Measurements from ENCODE around the gene SCG3. TPM values are rescaled to one million over a fixed set of nuclear protein-coding genes. Genes with fewer than 3 reads are reported as not detected.

The SCG3 gene
- total RNA-seq, 1 experiment from 2014 or later = 32.1 TPM

- TF ChIP-seq, protein P1, sequence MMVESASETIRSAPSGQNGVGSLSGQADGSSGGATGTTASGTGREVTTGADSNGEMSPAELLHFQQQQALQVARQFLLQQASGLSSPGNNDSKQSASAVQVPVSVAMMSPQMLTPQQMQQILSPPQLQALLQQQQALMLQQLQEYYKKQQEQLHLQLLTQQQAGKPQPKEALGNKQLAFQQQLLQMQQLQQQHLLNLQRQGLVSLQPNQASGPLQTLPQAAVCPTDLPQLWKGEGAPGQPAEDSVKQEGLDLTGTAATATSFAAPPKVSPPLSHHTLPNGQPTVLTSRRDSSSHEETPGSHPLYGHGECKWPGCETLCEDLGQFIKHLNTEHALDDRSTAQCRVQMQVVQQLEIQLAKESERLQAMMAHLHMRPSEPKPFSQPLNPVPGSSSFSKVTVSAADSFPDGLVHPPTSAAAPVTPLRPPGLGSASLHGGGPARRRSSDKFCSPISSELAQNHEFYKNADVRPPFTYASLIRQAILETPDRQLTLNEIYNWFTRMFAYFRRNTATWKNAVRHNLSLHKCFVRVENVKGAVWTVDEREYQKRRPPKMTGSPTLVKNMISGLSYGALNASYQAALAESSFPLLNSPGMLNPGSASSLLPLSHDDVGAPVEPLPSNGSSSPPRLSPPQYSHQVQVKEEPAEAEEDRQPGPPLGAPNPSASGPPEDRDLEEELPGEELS (CRISPR knock-in tag; IDR thresholded peaks at IDR 0.05) = no peak
- TF ChIP-seq, protein P2, sequence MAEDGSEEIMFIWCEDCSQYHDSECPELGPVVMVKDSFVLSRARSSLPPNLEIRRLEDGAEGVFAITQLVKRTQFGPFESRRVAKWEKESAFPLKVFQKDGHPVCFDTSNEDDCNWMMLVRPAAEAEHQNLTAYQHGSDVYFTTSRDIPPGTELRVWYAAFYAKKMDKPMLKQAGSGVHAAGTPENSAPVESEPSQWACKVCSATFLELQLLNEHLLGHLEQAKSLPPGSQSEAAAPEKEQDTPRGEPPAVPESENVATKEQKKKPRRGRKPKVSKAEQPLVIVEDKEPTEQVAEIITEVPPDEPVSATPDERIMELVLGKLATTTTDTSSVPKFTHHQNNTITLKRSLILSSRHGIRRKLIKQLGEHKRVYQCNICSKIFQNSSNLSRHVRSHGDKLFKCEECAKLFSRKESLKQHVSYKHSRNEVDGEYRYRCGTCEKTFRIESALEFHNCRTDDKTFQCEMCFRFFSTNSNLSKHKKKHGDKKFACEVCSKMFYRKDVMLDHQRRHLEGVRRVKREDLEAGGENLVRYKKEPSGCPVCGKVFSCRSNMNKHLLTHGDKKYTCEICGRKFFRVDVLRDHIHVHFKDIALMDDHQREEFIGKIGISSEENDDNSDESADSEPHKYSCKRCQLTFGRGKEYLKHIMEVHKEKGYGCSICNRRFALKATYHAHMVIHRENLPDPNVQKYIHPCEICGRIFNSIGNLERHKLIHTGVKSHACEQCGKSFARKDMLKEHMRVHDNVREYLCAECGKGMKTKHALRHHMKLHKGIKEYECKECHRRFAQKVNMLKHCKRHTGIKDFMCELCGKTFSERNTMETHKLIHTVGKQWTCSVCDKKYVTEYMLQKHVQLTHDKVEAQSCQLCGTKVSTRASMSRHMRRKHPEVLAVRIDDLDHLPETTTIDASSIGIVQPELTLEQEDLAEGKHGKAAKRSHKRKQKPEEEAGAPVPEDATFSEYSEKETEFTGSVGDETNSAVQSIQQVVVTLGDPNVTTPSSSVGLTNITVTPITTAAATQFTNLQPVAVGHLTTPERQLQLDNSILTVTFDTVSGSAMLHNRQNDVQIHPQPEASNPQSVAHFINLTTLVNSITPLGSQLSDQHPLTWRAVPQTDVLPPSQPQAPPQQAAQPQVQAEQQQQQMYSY (CRISPR knock-in tag; IDR thresholded peaks at IDR 0.05) = no peak
- no peak for TF ChIP-seq E2F5 (CRISPR knock-in tag; IDR thresholded peaks at IDR 0.05)
- TF ChIP-seq ZNF263 (CRISPR knock-in tag; IDR thresholded peaks at IDR 0.05; ENCODE audit: low read depth) = no peak
- TF ChIP-seq ZBTB21 (CRISPR knock-in tag; IDR thresholded peaks at IDR 0.05; ENCODE audit: borderline replicate concordance) = no peak
- TF ChIP-seq JAZF1 (CRISPR knock-in tag; IDR thresholded peaks at IDR 0.05) = no peak
- TF ChIP-seq, protein P3, sequence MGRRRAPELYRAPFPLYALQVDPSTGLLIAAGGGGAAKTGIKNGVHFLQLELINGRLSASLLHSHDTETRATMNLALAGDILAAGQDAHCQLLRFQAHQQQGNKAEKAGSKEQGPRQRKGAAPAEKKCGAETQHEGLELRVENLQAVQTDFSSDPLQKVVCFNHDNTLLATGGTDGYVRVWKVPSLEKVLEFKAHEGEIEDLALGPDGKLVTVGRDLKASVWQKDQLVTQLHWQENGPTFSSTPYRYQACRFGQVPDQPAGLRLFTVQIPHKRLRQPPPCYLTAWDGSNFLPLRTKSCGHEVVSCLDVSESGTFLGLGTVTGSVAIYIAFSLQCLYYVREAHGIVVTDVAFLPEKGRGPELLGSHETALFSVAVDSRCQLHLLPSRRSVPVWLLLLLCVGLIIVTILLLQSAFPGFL (CRISPR knock-in tag; IDR thresholded peaks at IDR 0.05; ENCODE audit: borderline replicate concordance) = no peak
- TF ChIP-seq ZNF232 (CRISPR knock-in tag; IDR thresholded peaks at IDR 0.05) = no peak
- no peak for TF ChIP-seq CREM (CRISPR knock-in tag; IDR thresholded peaks at IDR 0.05)
Observed at GRCh38 chr15:51749307-51749706, 68.0 kb downstream of the SCG3 start (continued).

- Mint-ChIP-seq H3K27me3 (ENCODE audit: low read depth) (peaks cover 71% of the 10 kb centered on the region), H3K4me1 (peaks cover 5% of the 10 kb centered on the region), H3K36me3 (no peaks in the 10 kb centered on the region), H3K4me3 (peak overlapping the region; percentile 90), H3K27ac (no peak overlapping the region), H3K9me3 (no peaks in the 10 kb centered on the region)
- ATAC-seq (no peak), DNase-seq (ENCODE audit: low spot score) (no peak)
- CTCF ChIA-PET = no interaction called here
- POLR2A ChIA-PET = no interaction called here
- TF ChIP-seq ZNF138 (CRISPR knock-in tag; conservative IDR thresholded peaks at IDR 0.05) (no peak), ZNF671 (CRISPR knock-in tag; IDR thresholded peaks at IDR 0.05) (no peak), RELA (CRISPR knock-in tag; IDR thresholded peaks at IDR 0.05; ENCODE audit: borderline replicate concordance) (no peak), ETV6 (CRISPR knock-in tag; IDR thresholded peaks at IDR 0.05) (no peak), ZNF396 (CRISPR knock-in tag; IDR thresholded peaks at IDR 0.05; ENCODE audit: borderline replicate concordance) (no peak), OVOL2 (CRISPR knock-in tag; IDR thresholded peaks at IDR 0.05; ENCODE audit: borderline replicate concordance) (no peak), ZNF281 (CRISPR knock-in tag; IDR thresholded peaks at IDR 0.05) (no peak), ZNF512 (CRISPR knock-in tag; IDR thresholded peaks at IDR 0.05; ENCODE audit: borderline replicate concordance) (no peak), SMAD4 (CRISPR knock-in tag; IDR thresholded peaks at IDR 0.05) (no peak)
- TF ChIP-seq, protein P4, sequence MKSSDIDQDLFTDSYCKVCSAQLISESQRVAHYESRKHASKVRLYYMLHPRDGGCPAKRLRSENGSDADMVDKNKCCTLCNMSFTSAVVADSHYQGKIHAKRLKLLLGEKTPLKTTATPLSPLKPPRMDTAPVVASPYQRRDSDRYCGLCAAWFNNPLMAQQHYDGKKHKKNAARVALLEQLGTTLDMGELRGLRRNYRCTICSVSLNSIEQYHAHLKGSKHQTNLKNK (CRISPR knock-in tag; IDR thresholded peaks at IDR 0.05) = no peak
- TF ChIP-seq, protein P5, sequence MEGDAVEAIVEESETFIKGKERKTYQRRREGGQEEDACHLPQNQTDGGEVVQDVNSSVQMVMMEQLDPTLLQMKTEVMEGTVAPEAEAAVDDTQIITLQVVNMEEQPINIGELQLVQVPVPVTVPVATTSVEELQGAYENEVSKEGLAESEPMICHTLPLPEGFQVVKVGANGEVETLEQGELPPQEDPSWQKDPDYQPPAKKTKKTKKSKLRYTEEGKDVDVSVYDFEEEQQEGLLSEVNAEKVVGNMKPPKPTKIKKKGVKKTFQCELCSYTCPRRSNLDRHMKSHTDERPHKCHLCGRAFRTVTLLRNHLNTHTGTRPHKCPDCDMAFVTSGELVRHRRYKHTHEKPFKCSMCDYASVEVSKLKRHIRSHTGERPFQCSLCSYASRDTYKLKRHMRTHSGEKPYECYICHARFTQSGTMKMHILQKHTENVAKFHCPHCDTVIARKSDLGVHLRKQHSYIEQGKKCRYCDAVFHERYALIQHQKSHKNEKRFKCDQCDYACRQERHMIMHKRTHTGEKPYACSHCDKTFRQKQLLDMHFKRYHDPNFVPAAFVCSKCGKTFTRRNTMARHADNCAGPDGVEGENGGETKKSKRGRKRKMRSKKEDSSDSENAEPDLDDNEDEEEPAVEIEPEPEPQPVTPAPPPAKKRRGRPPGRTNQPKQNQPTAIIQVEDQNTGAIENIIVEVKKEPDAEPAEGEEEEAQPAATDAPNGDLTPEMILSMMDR (IDR thresholded peaks at IDR 0.05) = no peak
- TF ChIP-seq, protein P6, sequence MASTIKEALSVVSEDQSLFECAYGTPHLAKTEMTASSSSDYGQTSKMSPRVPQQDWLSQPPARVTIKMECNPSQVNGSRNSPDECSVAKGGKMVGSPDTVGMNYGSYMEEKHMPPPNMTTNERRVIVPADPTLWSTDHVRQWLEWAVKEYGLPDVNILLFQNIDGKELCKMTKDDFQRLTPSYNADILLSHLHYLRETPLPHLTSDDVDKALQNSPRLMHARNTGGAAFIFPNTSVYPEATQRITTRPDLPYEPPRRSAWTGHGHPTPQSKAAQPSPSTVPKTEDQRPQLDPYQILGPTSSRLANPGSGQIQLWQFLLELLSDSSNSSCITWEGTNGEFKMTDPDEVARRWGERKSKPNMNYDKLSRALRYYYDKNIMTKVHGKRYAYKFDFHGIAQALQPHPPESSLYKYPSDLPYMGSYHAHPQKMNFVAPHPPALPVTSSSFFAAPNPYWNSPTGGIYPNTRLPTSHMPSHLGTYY (CRISPR knock-in tag; IDR thresholded peaks at IDR 0.05) = no peak
Observed at GRCh38 chr15:51750186-51750585, 68.9 kb downstream of the SCG3 start.

Measured in WTC11 (cell line).